Retinal pigment epithelial cell (primary cell): Measurements from ENCODE around the gene ANGPTL4.
A peak's percentile ranks its signal among the peaks of the same experiment; 100 is the strongest.

Experiments used
- DNase-seq: peaks from one replicate; pipeline ENCODE4 v3.0.0-alpha.2; 2010; ENCODE audit warnings: low read depth
- H3K4me3 ChIP-seq: 2 replicates; pipeline ENCODE4 v1.5.1; 2011; ENCODE audit warnings: mild to moderate bottlenecking, low read length, control low read depth, moderate library complexity
- TF ChIP-seq, protein P1 (sequence below): conservative IDR thresholded peaks from 2 replicates; pipeline ENCODE4 v1.5.1; 2011; ENCODE audit warnings: low read depth, low read length, control low read depth, inconsistent platforms

The ANGPTL4 gene

GRCh38 chr19:8329996-8330395 lies 34.0 kb upstream of the ANGPTL4 start:
- TF ChIP-seq, protein P1, sequence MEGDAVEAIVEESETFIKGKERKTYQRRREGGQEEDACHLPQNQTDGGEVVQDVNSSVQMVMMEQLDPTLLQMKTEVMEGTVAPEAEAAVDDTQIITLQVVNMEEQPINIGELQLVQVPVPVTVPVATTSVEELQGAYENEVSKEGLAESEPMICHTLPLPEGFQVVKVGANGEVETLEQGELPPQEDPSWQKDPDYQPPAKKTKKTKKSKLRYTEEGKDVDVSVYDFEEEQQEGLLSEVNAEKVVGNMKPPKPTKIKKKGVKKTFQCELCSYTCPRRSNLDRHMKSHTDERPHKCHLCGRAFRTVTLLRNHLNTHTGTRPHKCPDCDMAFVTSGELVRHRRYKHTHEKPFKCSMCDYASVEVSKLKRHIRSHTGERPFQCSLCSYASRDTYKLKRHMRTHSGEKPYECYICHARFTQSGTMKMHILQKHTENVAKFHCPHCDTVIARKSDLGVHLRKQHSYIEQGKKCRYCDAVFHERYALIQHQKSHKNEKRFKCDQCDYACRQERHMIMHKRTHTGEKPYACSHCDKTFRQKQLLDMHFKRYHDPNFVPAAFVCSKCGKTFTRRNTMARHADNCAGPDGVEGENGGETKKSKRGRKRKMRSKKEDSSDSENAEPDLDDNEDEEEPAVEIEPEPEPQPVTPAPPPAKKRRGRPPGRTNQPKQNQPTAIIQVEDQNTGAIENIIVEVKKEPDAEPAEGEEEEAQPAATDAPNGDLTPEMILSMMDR, result no peak
- no peak overlapping the region for H3K4me3 ChIP-seq
- no peak for DNase-seq

- TF ChIP-seq, protein P1, result no peak
- H3K4me3 ChIP-seq, result no peak overlapping the region
- no peak for DNase-seq
Measured at GRCh38 chr19:8331263-8331845, 32.6 kb upstream of the ANGPTL4 start.

DNA sequence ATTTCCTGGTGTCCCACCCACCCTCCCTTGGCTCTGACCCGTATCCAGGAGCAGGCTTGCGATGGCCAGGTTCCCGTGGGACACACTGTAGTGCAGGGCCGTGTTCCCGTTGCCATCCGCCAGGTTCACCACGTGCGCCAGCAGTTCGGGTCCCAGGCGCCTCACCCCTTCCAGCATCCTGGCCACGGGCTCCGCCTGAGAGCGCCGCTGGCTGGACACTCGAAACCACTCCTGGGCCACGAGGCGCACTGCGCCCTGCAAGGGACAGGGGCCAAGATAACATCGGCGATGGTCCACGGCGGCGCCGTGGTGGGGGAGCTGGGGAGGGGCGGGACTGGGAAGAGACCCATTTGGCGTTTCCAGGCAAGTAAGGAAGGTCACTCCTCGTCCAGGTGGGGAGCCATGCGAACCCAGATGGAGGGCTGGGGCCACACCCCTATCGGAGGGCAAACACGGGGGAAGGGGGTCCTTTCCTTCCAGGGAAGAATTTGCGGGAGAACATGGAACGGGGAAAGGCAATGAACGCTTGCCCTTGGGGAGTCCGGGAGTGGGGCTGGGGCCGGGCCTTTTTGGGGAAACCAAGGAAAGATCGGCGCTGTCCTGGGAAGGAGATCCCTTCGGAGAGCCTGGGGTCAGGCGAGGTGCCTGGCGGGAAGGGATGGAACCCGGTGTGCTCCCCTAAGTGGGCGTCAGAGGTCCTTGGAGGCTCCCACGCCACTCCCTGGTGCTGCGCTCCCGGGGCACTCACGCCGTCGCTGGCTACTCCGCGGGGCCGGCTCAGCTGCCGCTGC lies 30.8 kb upstream of the ANGPTL4 start:
- no peak overlapping the region for H3K4me3 ChIP-seq
- DNase-seq, result no peak
- TF ChIP-seq, protein P1, result no peak

DNA sequence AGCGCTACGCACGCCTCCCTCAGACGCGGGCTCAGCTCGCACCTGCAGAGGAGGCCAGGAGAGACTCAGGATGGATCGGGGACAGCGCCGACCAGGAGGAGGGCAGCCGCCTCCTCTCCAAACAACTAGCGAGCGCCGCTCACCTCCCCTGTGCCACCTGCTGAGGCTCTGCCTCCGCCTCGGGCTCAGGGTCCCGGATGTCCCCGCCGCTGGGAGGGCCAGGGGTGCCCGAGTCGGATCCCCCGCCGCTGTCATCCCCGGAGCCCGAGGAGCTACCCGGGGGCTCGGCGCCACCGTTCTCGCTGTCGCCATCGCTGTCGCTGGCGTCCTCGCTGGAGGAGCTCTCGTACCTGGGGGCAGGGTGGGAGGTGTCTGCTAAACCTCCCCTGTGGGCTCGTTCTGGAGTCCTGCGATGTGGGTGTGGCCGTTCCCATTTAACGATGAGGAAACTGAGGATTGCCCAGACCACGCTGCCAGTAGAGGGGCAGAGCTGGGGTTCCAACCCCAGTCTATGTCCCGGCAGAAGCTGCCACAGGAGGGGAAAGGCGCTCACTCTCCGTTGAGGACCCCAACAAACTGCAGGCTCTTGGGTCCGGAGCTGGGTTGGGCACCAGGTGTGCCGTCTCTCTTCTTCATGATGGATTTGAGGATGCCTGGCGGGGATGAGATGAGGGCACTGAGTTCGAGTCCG lies 30.0 kb upstream of the ANGPTL4 start:
- DNase-seq, result no peak
- TF ChIP-seq, protein P1, result no peak

DNA sequence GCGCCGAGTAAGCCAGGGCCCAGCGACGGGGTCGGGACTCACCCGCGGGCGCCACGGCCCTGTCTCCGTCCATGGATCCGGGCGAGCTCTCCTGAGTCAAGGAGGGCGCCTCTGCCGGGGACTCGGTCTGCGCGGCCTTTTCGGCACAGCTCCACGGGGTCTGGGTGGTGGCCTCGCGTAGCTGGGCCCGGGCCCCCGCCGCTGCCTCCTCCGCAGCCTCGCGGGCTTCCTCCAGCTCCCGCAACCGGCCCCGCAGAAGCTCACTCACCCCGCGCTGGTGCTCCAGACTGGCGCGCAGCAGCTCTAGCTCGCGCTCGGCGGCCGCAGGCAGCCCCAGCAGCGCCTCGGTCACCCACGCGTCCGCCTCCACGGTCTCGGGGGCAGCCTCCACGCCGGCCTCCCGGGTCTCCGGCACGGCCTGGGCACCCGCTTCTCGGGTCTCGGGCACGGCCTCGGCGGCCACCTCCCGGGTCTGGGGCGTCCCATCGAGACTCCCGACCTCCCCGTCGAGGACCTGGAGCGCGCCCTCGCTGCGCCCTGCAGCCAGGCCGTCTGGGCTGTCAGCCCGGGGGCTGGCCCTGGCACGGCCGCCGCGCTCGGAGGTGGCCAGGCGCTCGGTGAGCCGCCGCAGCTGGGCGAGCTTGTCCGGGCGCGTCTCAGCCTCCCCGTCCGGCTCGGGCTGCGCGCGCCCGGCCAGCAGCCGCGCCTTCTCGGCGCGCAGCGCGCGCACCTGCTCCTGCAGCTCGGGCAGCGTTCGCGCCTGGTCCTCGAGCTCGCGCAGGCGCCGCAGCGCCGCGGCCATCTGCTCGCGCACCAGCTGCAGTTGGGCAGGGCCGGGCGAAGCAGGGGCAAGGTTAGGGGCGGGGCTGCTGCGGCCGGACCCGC lies 29.3 kb upstream of the ANGPTL4 start:
- peak; percentile 29 for DNase-seq
- no peak overlapping the region for H3K4me3 ChIP-seq
- TF ChIP-seq, protein P1, result no peak

More for the DNA sequence above, 30.0 kb upstream of the ANGPTL4 start:
- no peak overlapping the region for H3K4me3 ChIP-seq

DNA sequence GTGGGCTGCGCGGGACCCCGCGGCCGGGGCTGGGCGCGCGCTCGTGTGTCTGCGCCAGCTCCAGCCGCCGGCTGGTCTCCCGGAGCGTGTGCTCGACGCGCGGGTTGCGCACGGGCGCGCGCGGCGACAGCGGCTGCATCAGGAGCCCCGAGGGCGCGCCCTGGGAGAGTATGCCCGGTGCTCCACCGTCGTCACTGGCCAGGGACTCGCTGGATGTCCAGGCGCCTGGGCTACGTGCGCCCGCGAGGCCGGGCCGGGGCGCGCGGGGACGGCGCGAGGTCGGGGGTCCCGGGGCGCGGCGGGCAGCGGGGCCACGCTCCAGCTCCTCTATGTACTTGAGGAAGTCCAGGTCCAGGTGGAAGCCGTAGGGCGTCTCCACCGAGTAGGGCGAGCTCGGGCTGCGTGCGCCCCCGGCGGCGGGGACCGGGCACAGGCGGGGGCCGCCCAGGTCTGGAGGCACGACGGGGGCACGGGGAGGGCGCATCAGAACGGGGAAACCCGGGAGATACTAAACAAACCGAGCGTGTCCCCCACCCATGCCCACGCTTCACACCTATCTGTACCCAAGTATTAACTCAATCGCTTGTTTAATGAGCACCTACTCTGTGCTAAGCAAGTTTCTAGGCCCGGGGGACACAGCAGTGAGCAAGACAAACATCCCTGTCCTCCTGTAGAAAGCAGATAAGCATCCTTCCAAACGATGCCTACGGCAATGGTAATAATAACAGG lies 28.4 kb upstream of the ANGPTL4 start:
- DNase-seq, result no peak
- TF ChIP-seq, protein P1, result no peak
- H3K4me3 ChIP-seq, result no peak overlapping the region
